Dendritic cell treated with granulocyte-macrophage colony-stimulating factor and Interleukin-4, amounts not matched to agents 40 ng/mL and 50 ng/mL, for 4 days (primary cell): ENCODE results near the gene ZBTB20.

ENCODE experiments used
- H3K27ac Mint-ChIP-seq: one replicate; pipeline ENCODE4 v1.8.0; 2022; ENCODE audit warnings: mild to moderate bottlenecking, mixed read lengths
- H3K27me3 Mint-ChIP-seq: one replicate; pipeline ENCODE4 v1.8.0; 2022; ENCODE audit warnings: mild to moderate bottlenecking, mixed read lengths
- H3K36me3 Mint-ChIP-seq: one replicate; pipeline ENCODE4 v1.8.0; 2022; ENCODE audit warnings: low read depth, mixed read lengths
- H3K4me1 Mint-ChIP-seq: one replicate; pipeline ENCODE4 v1.8.0; 2022; ENCODE audit warnings: low read depth, mixed read lengths
- H3K4me3 Mint-ChIP-seq: one replicate; pipeline ENCODE4 v1.8.0; 2022; ENCODE audit warnings: mild to moderate bottlenecking, moderate library complexity, mixed read lengths
- H3K9me3 Mint-ChIP-seq: one replicate; pipeline ENCODE4 v1.8.0; 2022; ENCODE audit warnings: mixed read lengths
- intact Hi-C: fragments of 100-400 bp; cut with micrococcal nuclease; formaldehyde crosslinking; loops from one replicate; pipeline ENCODE4 v1.15.0; 2022

The ZBTB20 gene

GRCh38 chr3:114551770-114552526 is 595.1 kb downstream of the ZBTB20 start:
- Mint-ChIP-seq H3K4me1 (no peaks in the 10 kb centered on the region), H3K4me3 (no peak overlapping the region), H3K9me3 (no peaks in the 10 kb centered on the region), H3K27me3 (no peaks in the 10 kb centered on the region), H3K36me3 (no peaks in the 10 kb centered on the region), H3K27ac (no peak overlapping the region)
- intact Hi-C loops = no loop called here

GRCh38 chr3:114550165-114550564 is 596.9 kb downstream of the ZBTB20 start:
- intact Hi-C loops = no loop called here
- H3K4me3 Mint-ChIP-seq = no peak overlapping the region

GRCh38 chr3:114545193-114545592 is 601.9 kb downstream of the ZBTB20 start:
- no peaks in the 10 kb centered on the region for H3K9me3 Mint-ChIP-seq
- no peaks in the 10 kb centered on the region for H3K27me3 Mint-ChIP-seq
- no peaks in the 10 kb centered on the region for H3K36me3 Mint-ChIP-seq
- intact Hi-C loops = no loop called here
- H3K4me3 Mint-ChIP-seq = no peak overlapping the region
- no peaks in the 10 kb centered on the region for H3K4me1 Mint-ChIP-seq
- H3K27ac Mint-ChIP-seq = no peak overlapping the region

More at GRCh38 chr3:114550165-114550564, 596.9 kb downstream of the ZBTB20 start:
- no peaks in the 10 kb centered on the region for H3K4me1 Mint-ChIP-seq
- H3K9me3 Mint-ChIP-seq = no peaks in the 10 kb centered on the region
- no peak overlapping the region for H3K27ac Mint-ChIP-seq
- no peaks in the 10 kb centered on the region for H3K36me3 Mint-ChIP-seq
- H3K27me3 Mint-ChIP-seq = no peaks in the 10 kb centered on the region

- Mint-ChIP-seq H3K9me3 (no peaks in the 10 kb centered on the region), H3K27ac (no peak overlapping the region), H3K4me3 (no peak overlapping the region), H3K4me1 (peaks cover 6% of the 10 kb centered on the region), H3K27me3 (no peaks in the 10 kb centered on the region), H3K36me3 (no peaks in the 10 kb centered on the region)
- intact Hi-C loops = no loop called here
Observed at GRCh38 chr3:114542359-114542758, 604.7 kb downstream of the ZBTB20 start.

GRCh38 chr3:114539525-114539924 is 607.6 kb downstream of the ZBTB20 start:
- H3K27ac Mint-ChIP-seq = no peak overlapping the region
- H3K9me3 Mint-ChIP-seq = peaks cover 8% of the 10 kb centered on the region
- peaks cover 6% of the 10 kb centered on the region for H3K4me1 Mint-ChIP-seq
- no peak overlapping the region for H3K4me3 Mint-ChIP-seq
- H3K27me3 Mint-ChIP-seq = no peaks in the 10 kb centered on the region
- no peaks in the 10 kb centered on the region for H3K36me3 Mint-ChIP-seq
- intact Hi-C loops = no loop called here

- intact Hi-C loops = no loop called here
- H3K9me3 Mint-ChIP-seq = peaks cover 22% of the 10 kb centered on the region
- H3K4me1 Mint-ChIP-seq = peaks cover 6% of the 10 kb centered on the region
- H3K27me3 Mint-ChIP-seq = no peaks in the 10 kb centered on the region
- H3K36me3 Mint-ChIP-seq = no peaks in the 10 kb centered on the region
- no peak overlapping the region for H3K27ac Mint-ChIP-seq
- no peak overlapping the region for H3K4me3 Mint-ChIP-seq
Observed at GRCh38 chr3:114538211-114538610, 608.9 kb downstream of the ZBTB20 start.

- H3K27me3 Mint-ChIP-seq = no peaks in the 10 kb centered on the region
- no peak overlapping the region for H3K27ac Mint-ChIP-seq
- H3K36me3 Mint-ChIP-seq = no peaks in the 10 kb centered on the region
- no peak overlapping the region for H3K4me3 Mint-ChIP-seq
- peaks cover 12% of the 10 kb centered on the region for H3K9me3 Mint-ChIP-seq
- H3K4me1 Mint-ChIP-seq = no peaks in the 10 kb centered on the region
- intact Hi-C loops = no loop called here
Observed at GRCh38 chr3:114528517-114528916, 618.6 kb downstream of the ZBTB20 start.

GRCh38 chr3:114527036-114527644 is 619.9 kb downstream of the ZBTB20 start:
- H3K27me3 Mint-ChIP-seq = no peaks in the 10 kb centered on the region
- no peak overlapping the region for H3K4me3 Mint-ChIP-seq
- no peaks in the 10 kb centered on the region for H3K36me3 Mint-ChIP-seq
- no peaks in the 10 kb centered on the region for H3K4me1 Mint-ChIP-seq
- no peaks in the 10 kb centered on the region for H3K9me3 Mint-ChIP-seq
- no peak overlapping the region for H3K27ac Mint-ChIP-seq
- intact Hi-C loops = no loop called here

- Mint-ChIP-seq H3K4me3 (no peak overlapping the region), H3K4me1 (no peaks in the 10 kb centered on the region), H3K36me3 (no peaks in the 10 kb centered on the region), H3K9me3 (no peaks in the 10 kb centered on the region), H3K27ac (no peak overlapping the region), H3K27me3 (no peaks in the 10 kb centered on the region)
- intact Hi-C loops = no loop called here
Observed at GRCh38 chr3:114525278-114525677, 621.8 kb downstream of the ZBTB20 start.

- Mint-ChIP-seq H3K36me3 (no peaks in the 10 kb centered on the region), H3K27ac (no peak overlapping the region), H3K4me3 (no peak overlapping the region), H3K4me1 (no peaks in the 10 kb centered on the region), H3K27me3 (no peaks in the 10 kb centered on the region), H3K9me3 (no peaks in the 10 kb centered on the region)
- intact Hi-C loops = no loop called here
Observed at GRCh38 chr3:114519415-114519814, 627.7 kb downstream of the ZBTB20 start.

GRCh38 chr3:114518206-114518808 is 628.8 kb downstream of the ZBTB20 start:
- Mint-ChIP-seq H3K9me3 (no peaks in the 10 kb centered on the region), H3K4me1 (no peaks in the 10 kb centered on the region), H3K27ac (no peak overlapping the region), H3K36me3 (no peaks in the 10 kb centered on the region), H3K4me3 (no peak overlapping the region), H3K27me3 (no peaks in the 10 kb centered on the region)
- intact Hi-C loops = no loop called here

- H3K27ac Mint-ChIP-seq = no peak overlapping the region
- no peak overlapping the region for H3K4me3 Mint-ChIP-seq
- intact Hi-C loops = no loop called here
- no peaks in the 10 kb centered on the region for H3K27me3 Mint-ChIP-seq
- H3K9me3 Mint-ChIP-seq = no peaks in the 10 kb centered on the region
- H3K36me3 Mint-ChIP-seq = no peaks in the 10 kb centered on the region
- H3K4me1 Mint-ChIP-seq = no peaks in the 10 kb centered on the region
Observed at GRCh38 chr3:114510201-114510600, 636.9 kb downstream of the ZBTB20 start.

- H3K4me1 Mint-ChIP-seq = no peaks in the 10 kb centered on the region
Observed at GRCh38 chr3:114509756-114510155, 637.3 kb downstream of the ZBTB20 start.

GRCh38 chr3:114508976-114509375 is 638.1 kb downstream of the ZBTB20 start:
- H3K36me3 Mint-ChIP-seq = no peaks in the 10 kb centered on the region
- intact Hi-C loops = no loop called here
- no peaks in the 10 kb centered on the region for H3K4me1 Mint-ChIP-seq
- no peaks in the 10 kb centered on the region for H3K27me3 Mint-ChIP-seq
- H3K9me3 Mint-ChIP-seq = no peaks in the 10 kb centered on the region
- H3K4me3 Mint-ChIP-seq = no peak overlapping the region
- H3K27ac Mint-ChIP-seq = no peak overlapping the region

More at GRCh38 chr3:114509756-114510155, 637.3 kb downstream of the ZBTB20 start:
- Mint-ChIP-seq H3K27ac (no peak overlapping the region), H3K4me3 (no peak overlapping the region), H3K27me3 (no peaks in the 10 kb centered on the region), H3K9me3 (no peaks in the 10 kb centered on the region), H3K36me3 (no peaks in the 10 kb centered on the region)
- intact Hi-C loops = no loop called here
